ENCODE data around the gene MAGEB1. TPM values are rescaled to one million over a fixed set of nuclear protein-coding genes. Genes with fewer than 3 reads are reported as not detected.

The MAGEB1 gene
- total RNA-seq (2014; rRNA removed; shearing (Covaris generic)) (not detected in 2 replicates), polyA plus RNA-seq (2016; fragmentation: Nextera tagmentation; extraction: Ambion mirVana) (0.15 TPM in 1 of 2 replicates, not detected in the other)
- long read RNA-seq = 0 reads

GRCh38 chrX:30246769-30247489 is at the start of gene MAGEB1:
MAGEB1 (plus strand) TSS chrX:30247146; CDS start chrX:30250494, 3,348 bp downstream.
- Histone ChIP-seq H3K36me3 (ENCODE audit: insufficient read depth) (no peaks in the 10 kb centered on the region), H3K9me2 (ENCODE audit: insufficient read depth) (no peaks in the 10 kb centered on the region), H3K79me2 (replicated peaks; ENCODE audit: insufficient read depth) (no peaks in the 10 kb centered on the region), H2AFZ (no peak within 1 kb of the TSS), H3K4me1 (ENCODE audit: insufficient read depth) (no peaks in the 10 kb centered on the region), H3F3A (replicated peaks; ENCODE audit: low read depth) (no peaks in the 10 kb centered on the region), H3K27ac (ENCODE audit: low read depth) (no peak within 1 kb of the TSS), H3K4me2 (no peak within 1 kb of the TSS), H3K27me3 (ENCODE audit: insufficient read depth) (no peaks in the 10 kb centered on the region), H3K4me3 (no peak within 1 kb of the TSS), H4K20me1 (replicated peaks; ENCODE audit: insufficient read depth) (no peaks in the 10 kb centered on the region)
- peaks cover 8% of the 10 kb centered on the region for H3K27me3 Mint-ChIP-seq (ENCODE audit: insufficient read depth, low read depth, poor library complexity)
- TF ChIP-seq NANOG (IDR thresholded peaks at IDR 0.05; ENCODE audit: borderline replicate concordance) (no peak), CTCF (conservative IDR thresholded peaks at IDR 0.05; ENCODE audit: low read depth in 2 of 2) (peak; percentile 38 to 57; a peak in 3 of 4 replicates), EZH2phosphoT487 (IDR thresholded peaks at IDR 0.05; ENCODE audit: unreplicated experiment) (no peak), ETS1 (IDR thresholded peaks at IDR 0.05) (no peak)
- no peak within 1 kb of the TSS for H3K27ac Mint-ChIP-seq
- DNase-seq (ENCODE audit: low spot score) = peak; percentile 81
- H3K9me3 Mint-ChIP-seq = no peaks in the 10 kb centered on the region; the same call in 1 of the 3 replicates
- H3K36me3 Mint-ChIP-seq (ENCODE audit: low read depth) = no peaks in the 10 kb centered on the region
- no peaks in the 10 kb centered on the region for H3K4me1 Mint-ChIP-seq
- peak; percentile 80 for ATAC-seq
- H3K4me3 Mint-ChIP-seq = no peak within 1 kb of the TSS

- H3K9me2 ChIP-seq (ENCODE audit: insufficient read depth) = no peaks in the 10 kb centered on the region
- DNase-seq (ENCODE audit: low spot score) = no peak
- H3K4me1 ChIP-seq (ENCODE audit: insufficient read depth) = no peaks in the 10 kb centered on the region
- H3K27ac ChIP-seq (ENCODE audit: low read depth) = no peak overlapping the region
- H3K4me2 ChIP-seq = no peak overlapping the region
- H3F3A ChIP-seq (replicated peaks; ENCODE audit: low read depth) = no peaks in the 10 kb centered on the region
- no peaks in the 10 kb centered on the region for H4K20me1 ChIP-seq (replicated peaks; ENCODE audit: insufficient read depth)
- H3K4me3 Mint-ChIP-seq = no peak overlapping the region
- H3K4me1 Mint-ChIP-seq = no peaks in the 10 kb centered on the region
- no peaks in the 10 kb centered on the region for H3K36me3 ChIP-seq (ENCODE audit: insufficient read depth)
- H3K4me3 ChIP-seq = no peak overlapping the region
- TF ChIP-seq CREB1 (CRISPR knock-in tag; IDR thresholded peaks at IDR 0.05; ENCODE audit: low read depth) (no peak), STAT1 (IDR thresholded peaks at IDR 0.05; ENCODE audit: unreplicated experiment) (no peak), POLR2AphosphoS5 (IDR thresholded peaks at IDR 0.05; ENCODE audit: low read depth) (no peak), ZNF114 (CRISPR knock-in tag; IDR thresholded peaks at IDR 0.05) (no peak), EZH2 (IDR thresholded peaks at IDR 0.05; ENCODE audit: low read depth, unreplicated experiment) (no peak), CTCF (conservative IDR thresholded peaks at IDR 0.05; ENCODE audit: low read depth in 2 of 2) (no peak), NANOG (IDR thresholded peaks at IDR 0.05; ENCODE audit: borderline replicate concordance) (no peak)
- peaks cover 5% of the 10 kb centered on the region; the same call in 1 of the 3 replicates for H3K36me3 Mint-ChIP-seq (ENCODE audit: low read depth)
- no peaks in the 10 kb centered on the region for H3K27me3 ChIP-seq (ENCODE audit: insufficient read depth)
- no peak overlapping the region for H3K27ac Mint-ChIP-seq
- no peak overlapping the region for H2AFZ ChIP-seq
- peaks cover 1% of the 10 kb centered on the region for H3K27me3 Mint-ChIP-seq (ENCODE audit: insufficient read depth, low read depth, poor library complexity)
- H3K9me3 Mint-ChIP-seq = peaks cover 3% of the 10 kb centered on the region; the same call in 1 of the 3 replicates
- H3K79me2 ChIP-seq (replicated peaks; ENCODE audit: insufficient read depth) = no peaks in the 10 kb centered on the region
- ATAC-seq = no peak
Measured at GRCh38 chrX:30212172-30212571, 34.8 kb upstream of the MAGEB1 start.

All from GM23338 (cell line).